Kidney tubule cell (primary cell): ENCODE measurements around the gene KCNT1.

Experiments used
- DNase-seq: peaks from one replicate; pipeline ENCODE4 v3.0.0-alpha.2; 2018; ENCODE audit warnings: low spot score

Gene KCNT1

GRCh38 chr9:135727257-135727875 is 25.4 kb downstream of the KCNT1 start:
- DNase-seq, result no peak

- DNase-seq, result no peak
These were observed 26.6 kb downstream of the KCNT1 start for GRCh38 chr9:135728436-135729110.

- DNase-seq, result no peak
These were observed 27.5 kb downstream of the KCNT1 start for GRCh38 chr9:135729480-135729879.

GRCh38 chr9:135731454-135731853 is 29.5 kb downstream of the KCNT1 start:
- DNase-seq, result no peak

DNA sequence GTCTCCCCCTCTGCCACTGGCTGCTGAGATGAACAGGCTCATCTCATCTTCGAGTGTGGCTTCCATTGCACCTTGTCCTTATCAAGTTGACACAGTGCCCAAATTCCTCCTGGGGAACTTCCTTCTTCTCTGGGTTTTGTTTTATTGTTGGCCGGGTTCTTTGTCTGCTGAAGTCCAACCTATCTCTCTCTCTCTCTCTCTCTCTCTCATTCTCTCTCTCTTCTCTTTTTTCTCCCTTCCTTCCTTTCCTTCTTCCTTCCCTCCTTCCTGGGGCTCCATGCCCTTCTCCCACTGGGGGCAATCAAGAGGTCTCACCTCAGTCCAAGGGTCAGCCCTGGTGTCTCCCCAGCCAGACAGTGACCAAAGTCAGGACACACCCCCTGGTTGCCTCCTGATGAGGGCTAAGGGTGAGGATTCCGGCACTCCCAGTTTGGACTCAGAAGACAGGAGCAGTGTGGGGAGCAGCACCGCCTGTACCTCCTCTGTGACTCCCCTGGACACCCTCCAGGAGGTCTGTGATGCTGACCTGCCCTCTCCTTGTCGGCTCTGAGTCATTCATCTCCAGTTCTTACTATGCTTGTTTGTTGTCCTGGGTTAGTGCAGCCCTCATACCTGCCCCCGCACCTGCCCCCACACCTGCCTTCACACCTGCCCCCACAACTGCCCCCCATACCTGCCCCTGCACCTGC is 30.7 kb downstream of the KCNT1 start:
- no peak for DNase-seq

DNA sequence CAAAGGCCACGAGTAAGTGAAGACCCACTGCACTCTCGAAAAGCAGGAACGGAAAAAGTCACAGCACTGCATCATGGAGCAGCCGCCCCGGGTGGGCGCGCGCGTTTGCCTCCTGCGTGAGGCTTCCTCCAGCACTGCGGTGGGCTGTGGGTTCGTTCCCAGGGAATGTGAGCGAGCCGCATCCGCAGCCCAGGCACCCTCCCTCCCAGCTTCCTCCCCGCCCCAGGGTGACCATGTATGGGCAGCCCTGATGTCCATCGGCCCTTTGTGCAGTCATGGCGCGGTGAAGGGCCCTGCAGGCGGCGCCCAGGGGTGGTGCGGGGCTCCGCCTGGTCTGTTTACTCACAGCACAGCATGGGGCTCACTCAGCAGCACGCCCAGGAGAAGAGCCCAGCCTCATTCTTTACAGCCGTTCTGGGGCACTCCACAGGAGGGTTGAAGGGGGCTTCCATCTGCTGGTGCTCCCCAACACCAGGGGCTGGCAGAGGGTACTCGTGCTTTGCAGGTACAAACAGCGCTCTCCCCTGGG is 32.7 kb downstream of the KCNT1 start:
- no peak for DNase-seq

DNA sequence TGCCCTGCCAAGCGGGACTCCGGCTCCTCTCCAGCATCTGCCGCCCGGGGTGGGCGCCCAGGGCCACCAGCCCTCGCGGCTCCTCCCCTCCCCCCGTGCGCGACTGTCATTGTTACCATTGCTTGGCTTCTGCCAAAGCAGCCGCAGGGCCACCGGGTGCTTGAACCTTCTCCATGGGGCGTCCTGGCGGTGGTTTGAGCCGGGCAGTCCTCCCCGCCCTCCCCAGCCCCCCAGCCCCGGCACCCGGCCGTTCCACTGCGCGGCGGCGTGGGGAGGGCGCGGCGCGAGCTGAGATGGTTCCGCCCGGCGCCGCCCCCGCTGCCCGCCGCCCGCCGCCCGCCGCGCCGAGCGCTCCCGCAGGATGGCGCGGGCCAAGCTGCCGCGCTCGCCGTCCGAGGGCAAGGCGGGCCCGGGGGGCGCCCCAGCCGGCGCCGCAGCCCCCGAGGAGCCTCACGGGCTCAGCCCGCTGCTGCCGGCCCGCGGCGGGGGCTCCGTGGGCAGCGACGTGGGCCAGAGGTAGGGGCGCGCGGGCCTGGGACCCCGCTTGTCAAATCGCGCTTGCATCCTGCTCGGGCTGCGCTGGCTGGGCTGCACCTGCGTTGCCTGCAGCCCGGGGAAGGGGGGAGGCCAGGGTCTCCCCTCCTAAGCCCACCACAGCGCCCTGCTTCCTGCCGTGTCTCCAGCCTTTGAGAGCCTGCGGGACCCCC is 34.4 kb downstream of the KCNT1 start:
- no peak for DNase-seq

DNA sequence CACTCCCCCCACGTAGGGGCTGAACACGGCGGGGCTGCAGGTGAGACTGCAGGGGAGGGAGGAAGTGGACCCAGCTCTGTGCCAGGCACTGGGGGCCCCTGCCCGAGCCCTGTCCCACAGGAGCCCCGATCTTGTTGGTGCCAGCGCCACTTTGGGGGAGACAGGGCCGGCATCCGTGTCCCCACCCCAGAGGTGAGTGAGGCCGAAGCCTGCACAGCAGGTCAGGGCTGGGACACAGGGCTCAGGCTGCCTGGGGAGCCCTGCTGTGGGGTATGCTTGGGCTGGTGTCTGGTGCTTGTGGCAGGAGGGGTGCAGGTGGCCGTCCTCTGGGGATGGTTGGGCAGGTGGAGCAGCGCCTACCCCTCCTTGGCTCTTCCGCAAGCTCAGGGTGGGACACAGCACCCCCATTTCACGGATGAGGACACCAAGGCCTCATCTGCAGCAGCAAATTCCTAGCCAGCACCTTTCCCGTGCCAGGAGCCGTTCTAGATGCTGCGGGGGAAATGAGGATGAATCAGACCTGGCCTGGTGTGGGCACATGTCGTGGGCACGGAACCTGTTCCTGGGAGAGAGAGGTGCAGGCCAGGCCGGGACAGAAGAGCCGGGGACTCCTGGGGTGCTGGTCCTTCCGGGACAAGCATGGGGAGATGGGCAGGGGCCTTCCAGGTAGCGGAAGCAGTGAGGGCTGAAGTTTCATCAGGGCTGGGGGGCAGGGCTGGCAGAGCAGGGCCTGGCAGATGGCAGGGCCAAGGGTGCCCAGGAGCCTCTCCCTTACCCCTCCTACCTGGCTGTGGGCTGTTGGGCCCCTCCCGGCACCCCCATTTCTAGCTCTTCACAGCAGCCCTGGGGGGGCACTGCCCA is 35.2 kb downstream of the KCNT1 start:
- no peak for DNase-seq

DNA sequence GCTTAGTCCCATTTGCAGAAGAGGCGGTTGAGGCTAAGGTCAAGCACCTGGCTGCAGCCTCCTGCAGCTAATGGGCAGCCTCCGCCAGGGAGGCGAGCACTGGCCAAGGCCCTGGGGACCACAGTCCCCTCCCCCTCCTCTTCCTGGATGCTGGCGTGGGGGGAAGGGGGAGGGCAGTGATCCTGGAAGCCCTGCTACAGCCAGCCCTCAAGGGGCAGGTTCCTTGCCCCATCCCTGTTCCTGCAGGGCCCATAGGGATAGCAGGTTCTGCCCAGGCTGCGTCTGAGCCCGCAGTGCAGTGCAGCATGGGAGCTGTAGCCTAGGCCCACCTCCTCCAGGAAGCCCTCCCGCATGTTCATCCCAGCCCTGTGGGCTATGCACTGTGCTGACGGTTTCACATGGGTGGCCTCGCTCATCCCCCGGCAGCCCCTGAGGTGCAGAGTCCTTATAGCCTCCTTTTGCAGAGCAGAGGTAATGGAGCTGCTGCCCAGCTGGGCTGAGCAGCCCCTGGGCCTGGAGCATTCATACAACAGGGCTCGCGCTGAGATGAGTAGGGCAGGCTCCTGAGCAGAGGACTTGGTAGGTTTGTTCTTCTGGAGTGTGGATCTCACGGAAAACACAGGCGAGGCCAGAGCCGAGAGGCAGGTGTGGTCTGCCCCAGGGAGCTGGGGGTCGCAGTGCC is 36.0 kb downstream of the KCNT1 start:
- DNase-seq, result no peak

DNA sequence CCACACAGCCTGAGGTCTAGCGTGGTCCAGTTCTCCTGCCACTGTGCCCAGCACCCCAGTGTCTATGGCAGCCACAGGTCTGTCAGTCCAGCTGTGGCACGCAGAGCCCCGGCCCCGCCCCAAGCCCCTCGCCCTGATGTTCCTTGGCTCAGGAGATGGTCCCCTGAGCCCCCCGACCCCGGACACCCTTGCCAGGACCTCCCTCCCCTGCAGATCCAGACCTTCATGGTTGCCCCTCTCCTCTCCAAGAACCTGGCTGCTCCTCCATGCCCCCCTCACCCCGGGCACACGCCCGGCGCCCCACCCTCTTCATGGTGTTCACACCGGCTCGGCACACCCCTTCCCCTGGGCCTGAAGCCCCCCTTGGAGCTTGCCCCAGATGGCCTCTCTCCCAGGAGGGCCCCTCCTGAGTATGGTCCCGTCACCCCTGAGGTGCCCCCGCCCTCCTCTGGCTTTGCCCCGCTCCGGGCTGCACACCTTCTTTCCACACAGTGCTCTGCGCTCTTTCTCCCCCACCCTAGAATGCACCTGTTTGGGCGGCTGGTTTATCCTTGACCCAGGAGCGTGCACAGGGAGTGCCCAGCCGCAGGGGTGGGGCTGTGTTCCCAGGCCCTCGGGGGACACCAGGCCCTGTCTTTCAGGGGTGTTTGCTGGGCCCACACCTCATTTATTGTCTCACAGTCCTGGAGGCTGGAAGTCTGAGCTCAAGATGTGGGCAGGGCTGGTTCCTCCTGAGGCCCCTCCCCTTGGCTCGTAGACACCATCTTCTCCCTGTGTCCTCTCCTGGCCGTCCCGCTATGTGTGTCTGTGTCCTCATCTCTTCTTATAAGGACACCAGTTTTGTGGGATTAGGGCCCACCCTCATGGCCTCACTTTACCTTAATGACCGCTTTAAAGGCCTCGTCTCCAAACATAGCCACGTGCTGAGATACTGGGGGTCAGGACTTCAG is 37.6 kb downstream of the KCNT1 start:
- DNase-seq, result no peak

DNA sequence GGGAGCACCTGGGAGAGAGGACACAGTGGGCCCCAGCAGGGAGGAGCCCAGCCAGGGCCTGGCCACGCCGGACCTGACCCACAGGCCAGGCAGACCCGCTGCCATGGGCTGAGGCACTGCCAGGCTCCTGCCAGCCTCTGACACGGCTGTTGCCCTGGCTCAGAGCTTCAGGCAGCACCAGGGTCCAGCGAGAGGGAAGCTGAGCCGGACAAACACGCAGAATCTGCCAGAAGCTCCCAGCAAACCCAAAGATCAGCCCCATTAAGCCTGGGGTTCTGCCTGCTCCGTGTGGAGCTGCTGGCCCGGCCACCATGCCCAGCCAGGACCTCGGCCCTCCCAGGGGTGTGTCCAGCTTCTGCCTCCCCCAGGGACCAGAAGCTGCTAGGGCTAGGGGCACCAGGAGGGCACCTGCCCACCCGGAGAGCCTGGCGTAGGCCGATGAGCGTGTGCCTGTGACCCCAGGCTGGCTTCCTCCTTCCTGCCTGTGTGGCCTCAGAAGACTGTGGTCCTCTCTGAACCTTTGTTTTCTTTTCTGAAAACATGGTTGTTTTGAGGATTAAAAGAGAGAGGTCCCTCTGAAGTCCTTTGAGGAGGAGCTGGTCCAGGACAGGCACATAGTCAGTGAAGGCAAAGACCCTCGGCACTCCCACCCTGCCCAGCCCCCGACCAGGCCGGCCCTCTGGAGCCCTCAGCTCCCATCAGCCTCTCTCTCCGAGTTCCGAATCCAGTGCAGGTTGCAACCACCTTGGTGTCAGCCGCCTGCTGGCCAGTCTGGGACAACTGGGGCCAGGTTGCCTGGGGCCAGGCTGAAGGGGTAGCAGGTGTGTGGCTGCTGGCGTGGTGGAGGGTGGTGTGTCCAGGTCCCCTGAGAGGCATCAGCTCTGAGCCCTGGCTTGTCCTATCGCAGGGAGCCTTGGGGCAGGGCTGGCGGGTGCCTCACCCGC is 39.6 kb downstream of the KCNT1 start:
- DNase-seq, result no peak

DNA sequence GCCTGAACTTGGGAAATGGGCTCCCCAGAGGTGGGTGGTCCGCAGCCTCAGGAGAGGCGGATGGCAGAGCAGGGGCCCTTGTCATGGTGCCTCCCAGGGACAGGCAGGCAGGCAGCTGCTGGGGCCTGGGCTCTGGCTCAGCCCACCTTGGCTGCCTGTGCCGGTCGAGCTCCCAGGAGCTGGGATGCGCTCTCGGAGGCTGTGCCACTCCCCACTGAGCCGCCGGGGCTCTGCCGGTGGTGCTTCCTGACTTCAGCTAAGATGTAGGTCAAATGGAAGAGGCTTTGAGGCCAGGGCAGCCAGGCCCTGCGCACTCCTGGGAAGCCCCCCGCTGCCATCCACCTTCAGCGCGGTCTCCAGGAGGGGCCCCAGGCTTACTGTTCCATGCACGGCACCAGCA is 41.0 kb downstream of the KCNT1 start:
- no peak for DNase-seq

DNA sequence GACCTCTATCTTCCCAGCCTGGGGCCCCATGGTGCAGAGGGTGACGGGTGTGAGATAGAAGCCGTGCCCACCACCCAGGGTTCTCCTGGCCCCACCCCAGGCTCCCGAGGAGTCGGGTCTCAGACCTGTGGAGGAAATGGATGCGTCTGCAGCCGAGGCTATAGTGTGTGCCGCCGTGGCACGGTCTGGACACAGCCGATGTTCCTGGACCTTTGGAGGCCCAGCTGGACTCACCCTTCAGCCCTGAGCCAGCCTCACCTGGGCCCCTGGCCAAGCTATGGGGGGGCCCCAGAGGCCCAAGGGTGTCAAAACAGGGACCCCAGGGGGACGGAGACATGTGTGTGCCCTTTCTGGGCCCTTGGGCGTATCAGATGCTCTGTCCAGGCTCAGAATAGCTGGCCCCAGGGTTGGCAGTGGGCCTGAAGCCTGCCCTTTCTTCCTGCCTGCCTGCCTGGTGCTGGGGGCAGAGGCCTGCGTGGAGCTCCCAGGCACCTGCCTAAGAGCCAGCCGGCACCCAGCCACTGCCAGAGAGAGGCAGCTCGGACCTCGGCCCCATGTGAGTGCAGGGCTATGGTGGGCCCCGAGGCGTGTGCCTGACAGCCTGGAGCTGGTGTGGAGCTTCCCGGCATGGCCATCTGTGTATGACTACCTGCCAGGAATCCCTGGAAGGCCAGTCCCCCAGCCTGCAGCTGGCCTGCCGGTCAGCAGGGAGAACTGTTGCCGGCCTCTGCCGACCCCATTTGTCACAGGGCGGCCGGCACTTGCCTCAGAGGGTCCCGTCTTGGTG is 41.8 kb downstream of the KCNT1 start:
- DNase-seq, result no peak

- DNase-seq, result no peak
These were observed 42.5 kb downstream of the KCNT1 start for GRCh38 chr9:135744333-135745070.

- DNase-seq, result no peak
These were observed 43.2 kb downstream of the KCNT1 start for GRCh38 chr9:135745189-135745588.

DNA sequence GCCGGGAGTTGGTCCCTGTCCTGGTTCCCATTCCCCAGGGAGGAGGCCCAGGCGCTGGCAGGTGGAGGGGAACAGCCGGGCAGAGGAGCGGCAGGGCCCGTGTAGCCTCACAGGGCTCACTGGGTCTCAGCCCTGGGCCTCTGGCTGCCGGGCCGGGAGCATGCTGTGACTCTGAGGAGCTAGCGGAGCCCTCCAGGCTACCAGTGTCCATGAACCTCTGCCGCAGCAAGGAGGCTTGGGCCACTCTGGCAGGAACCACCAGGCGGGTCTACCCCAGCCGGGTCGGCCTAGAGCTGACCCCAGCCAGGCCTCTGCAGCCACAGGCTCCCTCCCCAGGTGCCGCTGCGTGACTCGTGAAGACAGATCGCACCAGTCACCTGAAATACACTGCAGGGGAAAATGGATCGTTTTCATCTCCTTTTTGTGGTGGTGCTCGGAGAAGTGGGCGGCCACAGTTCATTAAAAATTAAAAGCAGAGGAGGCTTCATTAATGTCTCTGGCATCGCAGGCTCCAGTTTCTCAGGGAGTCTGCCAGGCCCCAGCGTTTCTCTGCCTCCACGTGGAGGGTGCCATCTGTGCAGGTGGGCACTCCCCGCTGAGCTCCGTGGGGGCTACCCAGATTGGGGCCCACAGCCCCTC is 43.8 kb downstream of the KCNT1 start:
- DNase-seq, result no peak

DNA sequence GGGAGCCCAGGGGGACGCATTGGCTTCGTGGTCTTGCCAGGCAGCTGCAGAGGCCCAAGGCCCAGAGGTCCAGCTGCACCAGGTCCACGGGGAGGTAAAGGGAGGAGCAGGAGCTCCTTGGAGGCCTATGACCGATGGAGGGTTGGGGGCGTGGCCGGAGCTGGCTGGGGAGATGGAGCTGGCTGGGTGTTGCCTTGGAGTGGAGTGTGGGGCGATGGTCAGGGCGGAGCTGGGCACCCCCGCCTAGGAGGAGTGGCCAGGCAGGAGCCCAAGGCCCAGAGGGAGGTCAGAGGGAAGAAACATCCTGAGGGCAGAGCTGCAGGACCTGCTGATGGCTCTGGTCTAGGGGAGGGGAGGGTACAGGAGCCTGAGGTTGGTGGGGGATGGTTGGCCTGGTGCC is 44.6 kb downstream of the KCNT1 start:
- no peak for DNase-seq
